GM18499 (cell line): ENCODE measurements around the gene DHRS7C.
"Not testable (repeated sequence)": the region's sequence is repeated elsewhere in the genome, so short reads cannot be mapped to it uniquely, and the experiment has no call there.

Experiments
- ATAC-seq: cut with Tn5 transposase; IDR thresholded peaks from one replicate; pipeline ENCODE4 v1.9.1; 2021; ENCODE audit warnings: moderate number of reproducible peaks; ENCODE audit not compliant: insufficient read depth, unreplicated experiment

Gene DHRS7C

GRCh38 chr17:9811086-9811485 is 19.7 kb upstream of the DHRS7C start:
- no peak for ATAC-seq

- ATAC-seq: no peak
These were observed 18.9 kb upstream of the DHRS7C start for GRCh38 chr17:9810100-9810949.

GRCh38 chr17:9809409-9809808 is 18.0 kb upstream of the DHRS7C start:
- ATAC-seq: no peak

GRCh38 chr17:9806699-9807098 is 15.3 kb upstream of the DHRS7C start:
- no peak for ATAC-seq

GRCh38 chr17:9805769-9806168 is 14.4 kb upstream of the DHRS7C start:
- ATAC-seq: no peak

GRCh38 chr17:9802697-9803096 is 11.3 kb upstream of the DHRS7C start:
- ATAC-seq: no peak

- no peak for ATAC-seq
These were observed 10.9 kb upstream of the DHRS7C start for GRCh38 chr17:9802294-9802693.

- no peak for ATAC-seq
These were observed 10.1 kb upstream of the DHRS7C start for GRCh38 chr17:9801505-9801904.

GRCh38 chr17:9798724-9799123 is 7.3 kb upstream of the DHRS7C start:
- no peak for ATAC-seq

GRCh38 chr17:9798008-9798407 is 6.6 kb upstream of the DHRS7C start:
- no peak for ATAC-seq

GRCh38 chr17:9792181-9792840 is 919 bp upstream of the DHRS7C start:
- no peak for ATAC-seq

- ATAC-seq: no peak
These were observed 1.1 kb downstream of the DHRS7C start for GRCh38 chr17:9790316-9790715.

- no peak for ATAC-seq
These were observed 2.8 kb downstream of the DHRS7C start for GRCh38 chr17:9788601-9789000.

GRCh38 chr17:9784544-9784943 is 6.8 kb downstream of the DHRS7C start:
- ATAC-seq: no peak

- not testable (repeated sequence) for ATAC-seq
These were observed 7.9 kb downstream of the DHRS7C start for GRCh38 chr17:9783465-9783864.

- ATAC-seq: no peak
These were observed 8.3 kb downstream of the DHRS7C start for GRCh38 chr17:9783050-9783449.

GRCh38 chr17:9780552-9780951 is 10.8 kb downstream of the DHRS7C start:
- ATAC-seq: no peak

GRCh38 chr17:9776911-9777310 is 14.5 kb downstream of the DHRS7C start:
- ATAC-seq: no peak

- no peak for ATAC-seq
These were observed 18.7 kb downstream of the DHRS7C start for GRCh38 chr17:9772658-9773057.

GRCh38 chr17:9771465-9771864 is 19.9 kb downstream of the DHRS7C start:
- no peak for ATAC-seq

- no peak for ATAC-seq
These were observed 22.2 kb downstream of the DHRS7C start for GRCh38 chr17:9769036-9769695.
